Body of pancreas (tissue), 4 donors: Measurements from ENCODE around the gene TNFRSF11A.

Experiments used
- CTCF ChIP-seq, 7 experiments: fragments of 450-650 bp in 4 of 7; fragments of 200-600 bp in 3 of 7; sonication (generic) in 3 of 7; IDR thresholded peaks; one replicate each; pipeline ENCODE4 v1.5.1; 2016 to 2019; ENCODE audit warnings: antibody characterized with exemption in 7 of 7
- POLR2A ChIP-seq, 3 donors: fragments of 450-650 bp; IDR thresholded peaks; one replicate each; pipeline ENCODE4 v1.6.1; 2016; ENCODE audit warnings: antibody characterized with exemption in 3 of 3, mild to moderate bottlenecking in 2 of 3

DNA sequence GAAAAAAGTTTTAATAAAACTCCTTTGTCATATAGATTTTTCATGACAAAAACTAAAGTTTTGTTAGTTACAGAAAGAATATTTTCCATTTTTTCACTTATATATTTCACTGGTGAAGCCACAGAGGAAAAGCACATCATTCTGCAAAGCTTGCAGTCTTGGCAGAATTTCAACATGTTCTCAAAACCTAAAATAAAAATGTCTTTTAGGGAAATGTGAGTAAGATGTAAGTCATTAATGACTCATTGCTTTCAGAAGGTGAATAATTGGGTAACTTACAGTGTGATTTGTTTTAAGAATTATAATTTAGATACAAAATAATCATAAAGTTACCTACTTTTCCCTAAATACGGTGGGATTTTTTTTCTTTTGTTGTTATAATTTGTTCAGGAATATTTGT, 43.4 kb upstream of the TNFRSF11A start:
- no peak for TF ChIP-seq CTCF (IDR thresholded peaks at IDR 0.05)
- TF ChIP-seq POLR2A (IDR thresholded peaks at IDR 0.05): no peak
